ENCODE measurements around the gene SNPH.
"Not testable (repeated sequence)": the region's sequence is repeated elsewhere in the genome, so short reads cannot be mapped to it uniquely, and the experiment has no call there.

SNPH gene

GRCh38 chr20:1338096-1338495 is 72.0 kb downstream of the SNPH start:
- H3K4me1 ChIP-seq (ENCODE audit: control insufficient read depth, insufficient read depth, low read length): peaks cover 29% of the 10 kb centered on the region
- H3K4me3 ChIP-seq (ENCODE audit: low read length): no peak overlapping the region

GRCh38 chr20:1338801-1339200 is 72.7 kb downstream of the SNPH start:
- Histone ChIP-seq H3K4me2 (ENCODE audit: low read length) (no peak overlapping the region), H3K4me1 (ENCODE audit: control insufficient read depth, insufficient read depth, low read length) (peaks cover 36% of the 10 kb centered on the region), H3K9me3 (replicated peaks; ENCODE audit: low read length) (no peaks in the 10 kb centered on the region), H3K4me3 (ENCODE audit: low read length) (no peak overlapping the region), H3K9ac (ENCODE audit: low read depth, low read length) (no peak overlapping the region), H3K27me3 (ENCODE audit: control insufficient read depth, insufficient read depth, low read length) (no peaks in the 10 kb centered on the region), H3K36me3 (ENCODE audit: insufficient read depth, low read length) (peaks cover 2% of the 10 kb centered on the region)

More at GRCh38 chr20:1338096-1338495, 72.0 kb downstream of the SNPH start:
- Histone ChIP-seq H3K36me3 (ENCODE audit: insufficient read depth, low read length) (peaks cover 7% of the 10 kb centered on the region), H3K9ac (ENCODE audit: low read depth, low read length) (no peak overlapping the region), H3K27me3 (ENCODE audit: control insufficient read depth, insufficient read depth, low read length) (no peaks in the 10 kb centered on the region), H3K4me2 (ENCODE audit: low read length) (no peak overlapping the region), H3K9me3 (replicated peaks; ENCODE audit: low read length) (no peaks in the 10 kb centered on the region)

GRCh38 chr20:1341561-1342265 is 75.6 kb downstream of the SNPH start:
- Histone ChIP-seq H3K9me3 (replicated peaks; ENCODE audit: low read length) (no peaks in the 10 kb centered on the region), H3K27me3 (ENCODE audit: control insufficient read depth, insufficient read depth, low read length) (no peaks in the 10 kb centered on the region), H3K4me3 (ENCODE audit: low read length) (no peak overlapping the region), H3K36me3 (ENCODE audit: insufficient read depth, low read length) (no peaks in the 10 kb centered on the region), H3K9ac (ENCODE audit: low read depth, low read length) (no peak overlapping the region), H3K4me2 (ENCODE audit: low read length) (no peak overlapping the region), H3K4me1 (ENCODE audit: control insufficient read depth, insufficient read depth, low read length) (peaks cover 31% of the 10 kb centered on the region)

- H3K36me3 ChIP-seq (ENCODE audit: insufficient read depth, low read length); H3K4me3 ChIP-seq (ENCODE audit: low read length); H3K9ac ChIP-seq (ENCODE audit: low read depth, low read length); H3K9me3 ChIP-seq (replicated peaks; ENCODE audit: low read length); H3K27me3 ChIP-seq (ENCODE audit: control insufficient read depth, insufficient read depth, low read length): not testable (repeated sequence)
- Histone ChIP-seq H3K4me1 (ENCODE audit: control insufficient read depth, insufficient read depth, low read length) (peaks cover 25% of the 10 kb centered on the region), H3K4me2 (ENCODE audit: low read length) (peak overlapping the region; percentile 11)
These were observed 77.5 kb downstream of the SNPH start for GRCh38 chr20:1343446-1344124.

- no peaks in the 10 kb centered on the region for H3K27me3 ChIP-seq (ENCODE audit: control insufficient read depth, insufficient read depth, low read length)
- no peaks in the 10 kb centered on the region for H3K9me3 ChIP-seq (replicated peaks; ENCODE audit: low read length)
These were observed 79.1 kb downstream of the SNPH start for GRCh38 chr20:1345030-1345755.

GRCh38 chr20:1345756-1346093 is 79.6 kb downstream of the SNPH start:
- Histone ChIP-seq H3K9me3 (replicated peaks; ENCODE audit: low read length) (no peaks in the 10 kb centered on the region), H3K4me1 (ENCODE audit: control insufficient read depth, insufficient read depth, low read length) (peaks cover 25% of the 10 kb centered on the region), H3K4me3 (ENCODE audit: low read length) (no peak overlapping the region), H3K36me3 (ENCODE audit: insufficient read depth, low read length) (peaks cover 5% of the 10 kb centered on the region), H3K27me3 (ENCODE audit: control insufficient read depth, insufficient read depth, low read length) (no peaks in the 10 kb centered on the region), H3K4me2 (ENCODE audit: low read length) (no peak overlapping the region), H3K9ac (ENCODE audit: low read depth, low read length) (no peak overlapping the region)

More at GRCh38 chr20:1345030-1345755, 79.1 kb downstream of the SNPH start:
- no peak overlapping the region for H3K4me2 ChIP-seq (ENCODE audit: low read length)
- peaks cover 25% of the 10 kb centered on the region for H3K4me1 ChIP-seq (ENCODE audit: control insufficient read depth, insufficient read depth, low read length)
- no peak overlapping the region for H3K4me3 ChIP-seq (ENCODE audit: low read length)
- peaks cover 5% of the 10 kb centered on the region for H3K36me3 ChIP-seq (ENCODE audit: insufficient read depth, low read length)
- no peak overlapping the region for H3K9ac ChIP-seq (ENCODE audit: low read depth, low read length)

- Histone ChIP-seq H3K4me2 (ENCODE audit: low read length) (no peak overlapping the region), H3K4me3 (ENCODE audit: low read length) (no peak overlapping the region), H3K36me3 (ENCODE audit: insufficient read depth, low read length) (peaks cover 5% of the 10 kb centered on the region), H3K9ac (ENCODE audit: low read depth, low read length) (no peak overlapping the region), H3K27me3 (ENCODE audit: control insufficient read depth, insufficient read depth, low read length) (no peaks in the 10 kb centered on the region), H3K4me1 (ENCODE audit: control insufficient read depth, insufficient read depth, low read length) (peaks cover 25% of the 10 kb centered on the region), H3K9me3 (replicated peaks; ENCODE audit: low read length) (no peaks in the 10 kb centered on the region)
These were observed 80.3 kb downstream of the SNPH start for GRCh38 chr20:1346315-1346969.

GRCh38 chr20:1353956-1354355 is 87.9 kb downstream of the SNPH start:
- H3K36me3 ChIP-seq (ENCODE audit: insufficient read depth, low read length): peaks cover 15% of the 10 kb centered on the region
- no peak overlapping the region for H3K9ac ChIP-seq (ENCODE audit: low read depth, low read length)
- H3K4me3 ChIP-seq (ENCODE audit: low read length): no peak overlapping the region
- H3K9me3 ChIP-seq (replicated peaks; ENCODE audit: low read length): no peaks in the 10 kb centered on the region
- H3K27me3 ChIP-seq (ENCODE audit: control insufficient read depth, insufficient read depth, low read length): no peaks in the 10 kb centered on the region
- peaks cover 5% of the 10 kb centered on the region for H3K4me1 ChIP-seq (ENCODE audit: control insufficient read depth, insufficient read depth, low read length)
- H3K4me2 ChIP-seq (ENCODE audit: low read length): no peak overlapping the region

GRCh38 chr20:1357921-1358671 is 92.0 kb downstream of the SNPH start:
- Histone ChIP-seq H3K4me2 (ENCODE audit: low read length) (no peak overlapping the region), H3K4me3 (ENCODE audit: low read length) (no peak overlapping the region), H3K9ac (ENCODE audit: low read depth, low read length) (no peak overlapping the region), H3K9me3 (replicated peaks; ENCODE audit: low read length) (no peaks in the 10 kb centered on the region), H3K36me3 (ENCODE audit: insufficient read depth, low read length) (peaks cover 25% of the 10 kb centered on the region), H3K4me1 (ENCODE audit: control insufficient read depth, insufficient read depth, low read length) (peaks cover 5% of the 10 kb centered on the region), H3K27me3 (ENCODE audit: control insufficient read depth, insufficient read depth, low read length) (no peaks in the 10 kb centered on the region)
